IMR-90 (cell line): Measurements from ENCODE around the gene DIP2B. TPM values are rescaled to one million over a fixed set of nuclear protein-coding genes. Genes with fewer than 3 reads are reported as not detected.

Experiments
- ATAC-seq: fragments of 200-7000 bp; cut with Tn5 transposase; 2 replicates; pipeline ENCODE4 v1.9.1; 2020; ENCODE audit warnings: low read depth, mild to moderate bottlenecking, moderate library complexity
- BruUV-seq: library from RNA; stranded (reverse); fragments of 400-500 nt; replicated peaks from 2 replicates; lab custom pipeline; 2021; lab: Mats Ljungman, UMichigan
- CTCF ChIA-PET: fragments of 300-600 bp; formaldehyde crosslinking; extraction: SDS; loops from one replicate; lab custom pipeline; 2021; ENCODE audit warnings: antibody characterized with exemption; lab: Yijun Ruan, JAX
- POLR2A ChIA-PET: fragments of 300-600 bp; sonication (Branson Sonifier 250); formaldehyde crosslinking; loops from one replicate; lab custom pipeline; 2022; ENCODE audit warnings: antibody characterized with exemption; ENCODE audit not compliant: unreplicated experiment; lab: Charles Lee
- DNase-seq: peaks from one replicate; pipeline ENCODE4 v3.0.0; 2013
- H2AFZ ChIP-seq: replicated peaks from 2 replicates; pipeline ENCODE3; 2013; ENCODE audit warnings: low read length, mild to moderate bottlenecking; ENCODE audit not compliant: poor library complexity
- H2AK5ac ChIP-seq: 2 replicates; pipeline ENCODE4 v1.6.1; 2013; ENCODE audit warnings: low read depth, low read length, inconsistent platforms
- H2AK9ac ChIP-seq: replicated peaks from 2 replicates; pipeline ENCODE3; 2013; ENCODE audit warnings: mild to moderate bottlenecking, low read depth, low read length, moderate library complexity; ENCODE audit not compliant: poor library complexity
- H2BK120ac ChIP-seq: 2 replicates; pipeline ENCODE4 v1.6.1; 2013; ENCODE audit warnings: low read depth, low read length, inconsistent platforms
- H2BK15ac ChIP-seq: 3 replicates; pipeline ENCODE4 v1.6.1; 2013; ENCODE audit warnings: low read depth, low read length, inconsistent platforms
- H2BK20ac ChIP-seq: 2 replicates; pipeline ENCODE4 v1.6.1; 2013; ENCODE audit warnings: low read depth, mild to moderate bottlenecking, inconsistent platforms, low read length, moderate library complexity
- H2BK5ac ChIP-seq: 2 replicates; pipeline ENCODE4 v1.6.1; 2013; ENCODE audit warnings: mild to moderate bottlenecking, low read depth, low read length, inconsistent platforms; ENCODE audit not compliant: poor library complexity, severe bottlenecking
- H3K14ac ChIP-seq: replicated peaks from 2 replicates; pipeline ENCODE4 v1.6.1; 2013; ENCODE audit warnings: low read depth, low read length, inconsistent platforms
- H3K18ac ChIP-seq: 2 replicates; pipeline ENCODE4 v1.6.1; 2013; ENCODE audit warnings: low read depth, low read length, control low read depth
- H3K23ac ChIP-seq: 2 replicates; pipeline ENCODE4 v1.6.1; 2013; ENCODE audit warnings: low read depth, low read length, inconsistent platforms
- H3K27ac ChIP-seq: 2 replicates; pipeline ENCODE4 v1.5.1; 2013; ENCODE audit warnings: mild to moderate bottlenecking, control low read depth, low read length; ENCODE audit not compliant: insufficient read depth
- H3K27me3 ChIP-seq: 2 replicates; pipeline ENCODE4 v1.6.1; 2013; ENCODE audit warnings: low read length; ENCODE audit not compliant: control insufficient read depth, insufficient read depth
- H3K36me3 ChIP-seq: 2 replicates; pipeline ENCODE4 v1.6.1; 2013; ENCODE audit warnings: low read length, mixed read lengths; ENCODE audit not compliant: control insufficient read depth, insufficient read depth
- H3K4ac ChIP-seq: 2 replicates; pipeline ENCODE4 v1.6.1; 2013; ENCODE audit warnings: low read depth, low read length, inconsistent platforms
- H3K4me1 ChIP-seq: 2 replicates; pipeline ENCODE4 v1.6.1; 2013; ENCODE audit warnings: low read length, mixed read lengths; ENCODE audit not compliant: control insufficient read depth, insufficient read depth
- H3K4me2 ChIP-seq: 2 replicates; pipeline ENCODE4 v1.6.1; 2013; ENCODE audit warnings: low read depth, mild to moderate bottlenecking, control low read depth, low read length, moderate library complexity
- H3K4me3 ChIP-seq: 2 replicates; pipeline ENCODE4 v1.5.1; 2013; ENCODE audit warnings: low read depth, mild to moderate bottlenecking, control low read depth, low read length, moderate library complexity; ENCODE audit not compliant: insufficient read depth
- H3K56ac ChIP-seq: 2 replicates; pipeline ENCODE4 v1.6.1; 2013; ENCODE audit warnings: low read length, inconsistent platforms; ENCODE audit not compliant: insufficient read depth; ENCODE audit errors: extremely low read depth
- H3K79me1 ChIP-seq, 2 experiments: 2 replicates each; pipeline ENCODE4 v1.6.1; 2013; ENCODE audit warnings: low read length in 2 of 2, inconsistent platforms in 1 of 2, low read depth in 1 of 2
- H3K9ac ChIP-seq: 2 replicates; pipeline ENCODE4 v1.6.1; 2013; ENCODE audit warnings: low read depth, low read length, control low read depth
- H3K9me1 ChIP-seq: 2 replicates; pipeline ENCODE4 v1.6.1; 2013; ENCODE audit warnings: low read length, inconsistent platforms; ENCODE audit not compliant: insufficient read depth
- H3K9me3 ChIP-seq: 2 replicates; pipeline ENCODE4 v1.6.1; 2013; ENCODE audit warnings: low read length; ENCODE audit not compliant: control insufficient read depth, insufficient read depth
- H4K20me1 ChIP-seq: 2 replicates; pipeline ENCODE4 v1.6.1; 2013; ENCODE audit warnings: low read length, inconsistent platforms; ENCODE audit not compliant: insufficient read depth
- H4K5ac ChIP-seq: 2 replicates; pipeline ENCODE4 v1.6.1; 2013; ENCODE audit warnings: mild to moderate bottlenecking, low read depth, low read length, control low read depth
- H4K8ac ChIP-seq, 2 experiments: 2 replicates each; pipeline ENCODE4 v1.6.1; 2013; ENCODE audit warnings: low read depth in 2 of 2, low read length in 2 of 2, control low read depth in 1 of 2, inconsistent platforms in 1 of 2
- H4K91ac ChIP-seq: 2 replicates; pipeline ENCODE4 v1.6.1; 2013; ENCODE audit warnings: low read depth, low read length, inconsistent platforms; ENCODE audit not compliant: insufficient read depth
- BHLHE40 ChIP-seq: fragments of 150-350 bp; IDR thresholded peaks from 2 replicates; pipeline ENCODE4 v1.6.1; 2016; ENCODE audit warnings: mild to moderate bottlenecking, low read depth, low read length
- CHD1 ChIP-seq: IDR thresholded peaks from 2 replicates; pipeline ENCODE4 v1.6.1; 2012; ENCODE audit warnings: low read depth, low read length, improper control_type of control experiment
- CTCF ChIP-seq: conservative IDR thresholded peaks from 2 replicates; pipeline ENCODE4 v1.5.1; 2012; ENCODE audit warnings: mild to moderate bottlenecking, low read depth, low read length, improper control_type of control experiment
- ELK1 ChIP-seq: fragments of 150-350 bp; IDR thresholded peaks from 2 replicates; pipeline ENCODE4 v1.6.1; 2016; ENCODE audit warnings: low read depth, mild to moderate bottlenecking, low read length, moderate library complexity, borderline replicate concordance
- FOS ChIP-seq: fragments of 150-350 bp; IDR thresholded peaks from 2 replicates; pipeline ENCODE4 v1.6.1; 2016; ENCODE audit warnings: low read depth, low read length
- MAZ ChIP-seq: IDR thresholded peaks from 2 replicates; pipeline ENCODE4 v1.6.1; 2012; ENCODE audit warnings: low read depth, mild to moderate bottlenecking, low read length, improper control_type of control experiment, moderate library complexity, borderline replicate concordance
- MXI1 ChIP-seq: IDR thresholded peaks from 2 replicates; pipeline ENCODE4 v1.6.1; 2012; ENCODE audit warnings: low read depth, mild to moderate bottlenecking, low read length, moderate library complexity, borderline replicate concordance
- NFE2L2 ChIP-seq: fragments of 150-350 bp; IDR thresholded peaks from 2 replicates; pipeline ENCODE4 v1.6.1; 2016; ENCODE audit warnings: low read depth, mild to moderate bottlenecking, low read length
- POLR2A ChIP-seq: IDR thresholded peaks from 2 replicates; pipeline ENCODE4 v1.6.1; 2012; ENCODE audit warnings: mild to moderate bottlenecking, low read depth, low read length
- RAD21 ChIP-seq: IDR thresholded peaks from 2 replicates; pipeline ENCODE4 v1.6.1; 2012; ENCODE audit warnings: low read length, improper control_type of control experiment
- SMC3 ChIP-seq: fragments of 150-350 bp; IDR thresholded peaks from 2 replicates; pipeline ENCODE4 v1.6.1; 2016; ENCODE audit warnings: low read depth, mild to moderate bottlenecking, antibody characterized with exemption, low read length, moderate library complexity
- USF2 ChIP-seq: fragments of 150-350 bp; IDR thresholded peaks from 2 replicates; pipeline ENCODE4 v1.6.1; 2017; ENCODE audit warnings: mild to moderate bottlenecking, antibody characterized with exemption, low read length, low read depth
- WGBS, 2 experiments: methylation state at CpG; one replicate each; pipeline versions ENCODE4 v1.1.5 to v1.1.7; 2013; ENCODE audit warnings: missing lambda C conversion rate in 2 of 2; ENCODE audit not compliant: insufficient read length in 1 of 2; ENCODE audit errors: extremely low coverage in 2 of 2; 5-methylcytosine and 5-hydroxymethylcytosine counted together
- dilution Hi-C: fragments of 300-500 bp; cut with HindIII; formaldehyde crosslinking; loops from one replicate; pipeline ENCODE4 v1.14.3; 2018; ENCODE audit warnings: low sequenced_read_pairs; ENCODE audit not compliant: unreplicated experiment
- in situ Hi-C: fragments of 300-500 bp; cut with MboI; formaldehyde crosslinking; loops from 3 replicates; pipeline ENCODE4 v1.14.3; 2019; ENCODE audit warnings: low sequenced_read_pairs, inconsistent platforms, mixed read lengths
- intact Hi-C: fragments of 100-400 bp; cut with micrococcal nuclease; formaldehyde crosslinking; loops from 2 replicates; pipeline ENCODE4 v1.10.0; 2022
- polyA plus RNA-seq, 3 experiments: library from polyadenylated mRNA; depleted of rRNA; stranded (reverse); fragments of >200 nt; gene quantifications; 2 replicates each; pipeline ENCODE4 v1.2.3, GENCODE V29; 2012; ENCODE audit warnings: low replicate concordance in 1 of 3
- total RNA-seq: library from RNA; depleted of rRNA; stranded (reverse); fragments of >200 nt; gene quantifications from 2 replicates; pipeline ENCODE4 v1.2.3, GENCODE V29; 2012

DIP2B gene
- total and polyA plus RNA-seq, 2 of the 4 experiments (the other 2 are of a cell fraction) = 7.7 to 12.9 TPM

- Histone ChIP-seq H3K23ac (no peak overlapping the region), H2BK15ac (no peak overlapping the region), H3K4me3 (no peak overlapping the region), H2BK5ac (no peak overlapping the region), H2AFZ (no peak overlapping the region), H3K18ac (no peak overlapping the region), H3K27me3 (no peaks in the 10 kb centered on the region), H2BK20ac (no peak overlapping the region), H3K4ac (no peak overlapping the region), H3K27ac (no peak overlapping the region), H3K4me1 (peaks cover 4% of the 10 kb centered on the region; the same call in 1 of the 2 replicates), H3K14ac (no peak overlapping the region), H2BK120ac (no peak overlapping the region), H3K36me3 (peaks cover 3% of the 10 kb centered on the region), H3K56ac (no peak overlapping the region), H4K8ac (no peak overlapping the region), H3K9ac (no peak overlapping the region), H4K5ac (no peak overlapping the region), H3K79me1 (peaks cover 36 to 75% of the 10 kb centered on the region in 2 experiments), H4K20me1 (peaks cover 23% of the 10 kb centered on the region), H3K9me1 (peaks cover 5% of the 10 kb centered on the region; the same call in 1 of the 2 replicates), H2AK5ac (no peak overlapping the region), H2AK9ac (no peak overlapping the region), H3K4me2 (no peak overlapping the region), H4K91ac (no peak overlapping the region), H3K9me3 (no peaks in the 10 kb centered on the region; the same call in 1 of the 2 replicates)
- in situ Hi-C loops = no loop called here
- DNase-seq = no peak
- ChIA-PET POLR2A (no interaction called here), CTCF (interaction anchor here (1.3 kb wide), 1 partner anchor 219 kb away, joined by 3 read pairs; no protein-coding TSS in a partner anchor)
- ATAC-seq = no peak
- WGBS, 2 experiments = no CpG with 5 or more reads among the region's 3 CpGs
- TF ChIP-seq NFE2L2 (no peak), USF2 (no peak), MAZ (no peak), CHD1 (no peak), MXI1 (no peak), ELK1 (no peak), CTCF (no peak), POLR2A (no peak), FOS (no peak), RAD21 (no peak), BHLHE40 (no peak), SMC3 (no peak)
- dilution Hi-C loops = no loop called here
- no TSS peak for BruUV-seq
- intact Hi-C loops = loop anchor here (10.0 kb wide), 1 partner anchor 256 kb away; the partner anchor contains the start of gene SLC11A2
Observed at GRCh38 chr12:50768391-50768790, 263.6 kb downstream of the DIP2B start.
